ENCODE measurements around the gene CCDC144A.
"Not testable (repeated sequence)": the region's sequence is repeated elsewhere in the genome, so short reads cannot be mapped to it uniquely, and the experiment has no call there.

The CCDC144A gene

GRCh38 chr17:16751224-16751923 is 61.3 kb downstream of the CCDC144A start:
- peak; percentile 3 for DNase-seq (ENCODE audit: low spot score)

DNA sequence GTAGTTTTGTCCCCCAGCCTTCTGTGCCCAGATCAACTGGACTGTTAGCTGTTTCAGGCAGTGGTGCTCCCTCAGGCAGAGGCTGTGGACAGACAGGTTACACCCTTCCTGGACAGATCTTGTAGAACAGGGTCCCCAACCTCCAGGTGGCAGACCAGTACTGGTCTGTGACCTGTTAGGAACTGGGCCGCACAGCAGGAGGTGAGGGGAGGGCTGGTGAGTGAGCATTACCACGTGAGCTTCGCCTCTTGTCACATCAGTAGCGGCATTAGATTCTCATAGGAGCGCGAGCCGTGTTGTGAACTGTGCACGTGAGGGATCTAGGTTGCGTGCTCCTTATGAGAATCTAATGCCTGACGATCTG is 61.9 kb downstream of the CCDC144A start:
- DNase-seq (ENCODE audit: low spot score) = not testable (repeated sequence)

- DNase-seq (ENCODE audit: low spot score) = not testable (repeated sequence)
These were observed 67.5 kb downstream of the CCDC144A start for GRCh38 chr17:16757520-16757919.

- DNase-seq (ENCODE audit: low spot score) = not testable (repeated sequence)
These were observed 68.1 kb downstream of the CCDC144A start for GRCh38 chr17:16758177-16758576.

- DNase-seq (ENCODE audit: low spot score) = not testable (repeated sequence)
These were observed 78.5 kb downstream of the CCDC144A start for GRCh38 chr17:16768290-16769175.

DNA sequence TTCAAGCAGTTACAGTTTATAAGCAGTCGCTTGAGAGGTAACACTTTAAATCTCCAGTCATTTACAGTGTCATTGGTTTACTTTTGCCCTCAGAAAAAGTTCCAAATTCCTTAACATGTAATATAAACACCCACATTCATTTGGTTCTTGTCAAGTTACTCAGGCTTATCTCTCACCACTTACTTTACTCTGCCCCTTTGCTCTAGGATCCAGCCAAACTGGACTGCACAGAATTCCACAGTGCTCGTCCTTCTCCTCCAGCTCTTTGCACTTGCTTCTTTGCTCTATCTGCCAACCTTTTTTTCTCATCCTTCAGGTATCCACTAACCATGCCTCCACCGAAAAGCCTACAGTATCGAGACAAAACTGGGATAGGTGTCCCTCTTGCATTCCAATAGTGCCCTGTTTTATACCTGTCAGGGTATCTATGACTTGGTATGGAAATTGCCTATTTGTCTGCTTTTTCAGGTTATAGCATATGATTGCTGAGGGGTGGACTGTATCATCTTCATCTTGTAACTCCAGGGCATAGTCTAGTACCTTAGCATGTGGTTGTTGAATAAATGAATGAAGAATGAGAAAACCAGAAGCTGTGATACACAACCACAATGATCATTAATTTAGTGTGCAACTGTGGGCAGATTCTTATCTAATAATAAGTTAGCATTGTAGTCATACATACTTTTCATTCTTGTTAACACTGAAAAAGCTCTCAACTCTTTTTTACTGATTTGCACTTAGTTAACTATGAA is 82.5 kb downstream of the CCDC144A start:
- not testable (repeated sequence) for DNase-seq (ENCODE audit: low spot score)

GRCh38 chr17:16773146-16773522 is 83.1 kb downstream of the CCDC144A start:
- not testable (repeated sequence) for DNase-seq (ENCODE audit: low spot score)

- not testable (repeated sequence) for DNase-seq (ENCODE audit: low spot score)
These were observed 97.8 kb downstream of the CCDC144A start for GRCh38 chr17:16787851-16788250.

- DNase-seq (ENCODE audit: low spot score) = not testable (repeated sequence)
These were observed 99.0 kb downstream of the CCDC144A start for GRCh38 chr17:16788889-16789536.

DNA sequence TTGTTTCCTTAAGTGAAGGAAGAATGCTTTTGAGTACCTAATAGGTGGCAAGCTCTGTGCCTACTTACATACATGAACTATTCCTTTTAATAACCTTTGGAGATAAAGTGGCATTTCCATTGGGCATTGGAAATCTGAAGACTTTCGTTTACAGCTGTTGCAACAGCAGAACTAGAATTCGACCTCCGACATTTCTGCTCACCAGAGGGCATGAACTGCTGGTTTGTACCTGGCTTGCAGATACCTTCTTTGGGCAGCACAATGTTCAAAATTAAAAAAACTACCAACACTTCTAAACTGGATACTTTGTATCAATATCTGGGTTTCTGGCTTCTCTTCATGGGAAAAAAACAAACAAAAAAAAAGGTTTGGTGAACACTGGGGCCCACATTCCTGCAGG is 99.6 kb downstream of the CCDC144A start:
- not testable (repeated sequence) for DNase-seq (ENCODE audit: low spot score)

GRCh38 chr17:16790313-16790871 is 100.4 kb downstream of the CCDC144A start:
- DNase-seq (ENCODE audit: low spot score) = not testable (repeated sequence)

DNA sequence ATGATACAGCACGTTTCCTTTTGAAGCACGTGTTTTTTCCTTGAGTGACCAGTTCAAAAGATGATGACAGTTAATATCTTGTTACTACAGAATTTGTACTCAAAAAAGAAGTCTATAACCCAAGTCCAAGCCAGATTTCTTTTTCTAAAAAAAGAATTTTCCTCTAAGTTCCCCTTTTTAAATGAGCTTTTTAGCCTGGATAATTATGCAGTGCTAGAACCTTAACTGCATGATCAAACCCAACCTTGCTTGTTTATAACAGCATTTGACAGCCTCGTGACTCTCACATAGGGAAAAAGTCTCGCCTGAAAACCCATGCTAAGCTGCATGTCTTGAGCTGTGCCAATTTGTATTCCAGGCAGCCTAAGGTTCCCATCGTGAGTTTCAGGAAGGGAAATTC is 104.2 kb downstream of the CCDC144A start:
- DNase-seq (ENCODE audit: low spot score) = not testable (repeated sequence)

DNA sequence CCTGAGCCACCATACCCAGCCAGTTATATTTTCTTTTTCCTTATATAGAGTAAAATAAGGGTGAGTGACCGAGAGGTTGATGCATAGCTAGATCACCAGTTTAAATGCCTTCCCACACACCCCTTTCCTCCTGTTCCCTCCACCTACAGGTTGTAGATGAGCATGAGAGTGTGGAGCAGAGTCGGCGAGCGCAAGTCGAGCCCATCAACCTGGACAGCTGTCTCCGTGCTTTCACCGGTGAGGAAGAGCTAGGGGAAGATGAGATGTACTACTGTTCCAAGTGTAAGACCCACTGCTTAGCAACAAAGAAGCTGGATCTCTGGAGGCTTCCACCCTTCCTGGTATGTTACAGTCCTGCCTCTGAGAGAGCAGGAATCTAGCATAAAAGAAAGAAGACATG is 105.9 kb downstream of the CCDC144A start:
- not testable (repeated sequence) for DNase-seq (ENCODE audit: low spot score)

DNA sequence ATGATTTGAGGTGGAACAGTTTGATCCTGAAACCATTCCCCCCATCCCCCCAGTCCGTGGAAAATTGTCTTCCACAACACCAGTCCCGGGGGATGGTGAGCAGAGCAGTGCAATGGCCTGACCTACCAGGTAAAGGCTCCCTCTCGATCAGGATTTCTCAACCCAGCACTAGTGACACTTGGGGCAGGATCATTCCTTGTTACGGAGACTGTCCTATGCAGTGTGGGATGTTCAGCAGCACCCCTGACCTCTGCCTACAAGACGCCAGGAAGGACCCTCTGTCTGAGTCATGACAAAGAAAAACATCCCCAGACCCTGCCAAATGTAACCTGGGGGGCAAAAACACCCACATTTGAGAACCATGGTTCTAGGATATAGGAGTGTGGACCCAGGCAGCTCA is 114.8 kb downstream of the CCDC144A start:
- DNase-seq (ENCODE audit: low spot score) = not testable (repeated sequence)

- not testable (repeated sequence) for DNase-seq (ENCODE audit: low spot score)
These were observed 116.6 kb downstream of the CCDC144A start for GRCh38 chr17:16806599-16806998.

GRCh38 chr17:16807620-16808019 is 117.6 kb downstream of the CCDC144A start:
- DNase-seq (ENCODE audit: low spot score) = not testable (repeated sequence)

GRCh38 chr17:16810236-16810635 is 120.2 kb downstream of the CCDC144A start:
- DNase-seq (ENCODE audit: low spot score) = not testable (repeated sequence)

- DNase-seq (ENCODE audit: low spot score) = not testable (repeated sequence)
These were observed 122.1 kb downstream of the CCDC144A start for GRCh38 chr17:16812126-16812525.

DNA sequence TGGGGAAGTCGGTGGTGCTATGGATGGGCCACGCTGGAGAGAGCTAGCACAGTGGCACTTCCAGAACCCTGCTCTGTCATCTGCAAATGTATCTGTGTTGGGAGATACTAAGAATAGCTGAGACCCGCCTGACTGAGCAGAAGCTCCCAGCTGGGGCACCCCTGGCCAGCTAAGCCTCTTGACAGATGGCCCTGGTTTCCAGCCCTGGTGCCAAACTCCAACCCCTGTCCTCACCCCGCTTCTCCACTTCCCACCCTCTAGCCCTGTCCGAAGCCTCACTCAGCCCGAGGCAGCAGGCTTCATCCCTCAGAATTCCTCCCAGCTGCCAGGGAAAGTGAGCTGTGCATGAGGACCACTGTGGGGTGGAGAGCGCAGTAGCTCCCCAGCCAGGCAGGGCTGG is 124.4 kb downstream of the CCDC144A start:
- DNase-seq (ENCODE audit: low spot score) = no peak

DNA sequence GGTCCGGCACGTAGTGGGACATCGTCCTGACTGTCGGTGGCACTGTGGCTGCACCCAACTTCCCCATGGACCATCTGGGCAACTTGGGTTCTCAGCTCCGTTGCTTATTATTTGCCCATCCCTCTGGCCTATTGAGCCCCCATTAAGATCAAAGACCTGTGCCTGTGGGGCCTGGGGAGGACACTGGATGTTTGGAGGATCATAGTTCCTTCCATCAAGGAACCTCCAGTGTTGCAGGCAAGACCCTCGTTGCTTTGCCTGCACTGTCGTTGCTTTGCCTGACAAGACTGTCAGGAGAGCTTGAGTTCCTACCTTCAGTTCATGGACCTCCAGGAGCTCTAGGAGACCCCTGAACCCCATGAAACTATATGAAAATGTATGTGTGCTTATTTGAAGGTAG is 127.2 kb downstream of the CCDC144A start:
- DNase-seq (ENCODE audit: low spot score) = no peak

DNA sequence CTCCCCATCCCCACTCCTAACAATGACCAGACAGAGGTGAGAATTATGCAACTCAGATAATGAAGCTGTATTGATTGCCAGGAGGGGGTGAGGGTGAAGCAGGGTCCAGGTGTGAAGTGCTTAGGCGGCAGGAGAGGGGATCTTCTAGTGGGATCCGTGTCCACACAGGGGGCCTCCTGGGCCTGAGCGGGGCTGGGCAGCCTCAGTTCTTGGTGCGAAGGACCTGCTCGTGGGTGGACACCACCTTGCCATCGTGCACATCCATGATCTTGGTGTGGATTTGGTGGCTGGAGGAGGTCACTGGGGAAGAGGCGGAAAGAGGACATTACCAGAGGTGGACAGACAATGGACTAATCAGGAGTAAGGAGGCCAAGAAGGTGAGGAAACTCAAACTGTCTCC is 127.9 kb downstream of the CCDC144A start:
- DNase-seq (ENCODE audit: low spot score) = not testable (repeated sequence)

Measured in CD4-positive, alpha-beta T cell treated with Interleukin-6 at 100 ng/mL for 8 hours (primary cell).